Tibial artery (tissue), 4 donors: ENCODE data around the gene COPS3.

Experiments
- DNase-seq, 2 donors: peaks; one replicate each; pipeline ENCODE4 v3.0.0-alpha.2; 2019
- H3K27ac ChIP-seq, 2 donors: fragments of 200-600 bp; sonication (generic) in 1 of 2; 1 replicate in 1 of 2; 2 replicates in 1 of 2; pipeline ENCODE4 v1.5.1; 2018 to 2019; ENCODE audit warnings: mild to moderate bottlenecking in 1 of 2
- H3K27me3 ChIP-seq, 2 donors: fragments of 200-600 bp; sonication (generic) in 1 of 2; one replicate each; pipeline versions ENCODE4 v1.5.1 to v1.6.0; 2016 to 2019
- H3K36me3 ChIP-seq, 3 donors: fragments of 200-600 bp; sonication (generic) in 2 of 3; one replicate each; pipeline ENCODE4 v1.5.1; 2016 to 2019; ENCODE audit warnings: mild to moderate bottlenecking in 2 of 3
- H3K4me1 ChIP-seq, 4 donors: fragments of 200-600 bp; sonication (generic) in 2 of 4; 1 replicate in 3 of 4; 2 replicates in 1 of 4; pipeline ENCODE4 v1.5.1; 2016 to 2019
- H3K4me3 ChIP-seq, 2 donors: fragments of 200-600 bp; sonication (generic) in 1 of 2; 1 replicate in 1 of 2; 2 replicates in 1 of 2; pipeline ENCODE4 v1.5.1; 2018 to 2019; ENCODE audit warnings: mild to moderate bottlenecking in 2 of 2
- H3K9me3 ChIP-seq, 3 donors: fragments of 200-600 bp; sonication (generic) in 1 of 3; one replicate each; pipeline ENCODE4 v1.5.1; 2016 to 2019
- intact Hi-C: fragments of 100-400 bp; cut with DNase I; formaldehyde crosslinking; loops from one replicate; pipeline ENCODE4 v1.15.0; 2023; ENCODE audit warnings: low total_unique reads
- TF ChIP-seq, protein P1 (sequence below), 2 experiments: fragments of 200-600 bp in 1 of 2; fragments of 450-650 bp in 1 of 2; IDR thresholded peaks; one replicate each; pipeline ENCODE4 v1.5.1; 2017 to 2019; ENCODE audit warnings: antibody characterized with exemption in 2 of 2, mild to moderate bottlenecking in 1 of 2, moderate library complexity in 1 of 2

COPS3 gene

DNA sequence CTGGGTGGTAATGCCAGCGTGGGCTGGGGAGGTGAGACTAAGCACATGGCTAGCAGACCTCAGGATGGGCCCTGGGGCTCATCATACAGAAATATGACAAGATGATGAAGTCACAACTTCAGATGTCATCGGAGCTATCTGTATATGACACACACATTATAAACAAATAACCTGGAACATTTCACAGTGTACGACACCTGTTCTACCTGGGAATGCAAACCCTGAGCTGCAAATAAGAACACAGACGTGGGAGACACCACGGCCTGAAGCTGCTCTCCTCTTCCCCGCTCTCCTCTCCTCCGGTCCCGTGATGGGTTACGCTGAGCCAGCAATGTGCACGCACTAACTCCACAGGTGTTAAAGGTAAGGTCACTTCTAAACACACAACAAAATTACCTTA, 79.8 kb downstream of the COPS3 start:
- H3K4me3 ChIP-seq = no peak overlapping the region
- intact Hi-C loops = loop anchor here (10.0 kb wide), 2 partner anchors 166 to 196 kb away; no protein-coding TSS in a partner anchor
- peaks cover 0 to 11% (median 0%) of the 10 kb centered on the region in 3 donors for H3K36me3 ChIP-seq
- no peak for DNase-seq
- H3K27ac ChIP-seq = no peak overlapping the region
- peaks cover 6 to 37% (median 33%) of the 10 kb centered on the region in 4 donors for H3K4me1 ChIP-seq
- no peaks in the 10 kb centered on the region for H3K9me3 ChIP-seq
- H3K27me3 ChIP-seq = no peaks in the 10 kb centered on the region
- TF ChIP-seq, protein P1, sequence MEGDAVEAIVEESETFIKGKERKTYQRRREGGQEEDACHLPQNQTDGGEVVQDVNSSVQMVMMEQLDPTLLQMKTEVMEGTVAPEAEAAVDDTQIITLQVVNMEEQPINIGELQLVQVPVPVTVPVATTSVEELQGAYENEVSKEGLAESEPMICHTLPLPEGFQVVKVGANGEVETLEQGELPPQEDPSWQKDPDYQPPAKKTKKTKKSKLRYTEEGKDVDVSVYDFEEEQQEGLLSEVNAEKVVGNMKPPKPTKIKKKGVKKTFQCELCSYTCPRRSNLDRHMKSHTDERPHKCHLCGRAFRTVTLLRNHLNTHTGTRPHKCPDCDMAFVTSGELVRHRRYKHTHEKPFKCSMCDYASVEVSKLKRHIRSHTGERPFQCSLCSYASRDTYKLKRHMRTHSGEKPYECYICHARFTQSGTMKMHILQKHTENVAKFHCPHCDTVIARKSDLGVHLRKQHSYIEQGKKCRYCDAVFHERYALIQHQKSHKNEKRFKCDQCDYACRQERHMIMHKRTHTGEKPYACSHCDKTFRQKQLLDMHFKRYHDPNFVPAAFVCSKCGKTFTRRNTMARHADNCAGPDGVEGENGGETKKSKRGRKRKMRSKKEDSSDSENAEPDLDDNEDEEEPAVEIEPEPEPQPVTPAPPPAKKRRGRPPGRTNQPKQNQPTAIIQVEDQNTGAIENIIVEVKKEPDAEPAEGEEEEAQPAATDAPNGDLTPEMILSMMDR (IDR thresholded peaks at IDR 0.05) = no peak

- Histone ChIP-seq H3K9me3 (no peaks in the 10 kb centered on the region), H3K27me3 (no peaks in the 10 kb centered on the region), H3K27ac (no peak overlapping the region), H3K36me3 (peaks cover 0 to 11% (median 0%) of the 10 kb centered on the region in 3 donors), H3K4me3 (no peak overlapping the region), H3K4me1 (peaks cover 6 to 33% (median 29%) of the 10 kb centered on the region in 4 donors)
- intact Hi-C loops = loop anchor here (10.0 kb wide), 2 partner anchors 166 to 196 kb away; no protein-coding TSS in a partner anchor
- TF ChIP-seq, protein P1 (IDR thresholded peaks at IDR 0.05) = no peak
- DNase-seq = no peak
Observed at GRCh38 chr17:17200831-17201230, 80.2 kb downstream of the COPS3 start.

GRCh38 chr17:17200311-17200710, 80.7 kb downstream of the COPS3 start:
- intact Hi-C loops = loop anchor here (10.0 kb wide), 2 partner anchors 166 to 196 kb away; no protein-coding TSS in a partner anchor

DNA sequence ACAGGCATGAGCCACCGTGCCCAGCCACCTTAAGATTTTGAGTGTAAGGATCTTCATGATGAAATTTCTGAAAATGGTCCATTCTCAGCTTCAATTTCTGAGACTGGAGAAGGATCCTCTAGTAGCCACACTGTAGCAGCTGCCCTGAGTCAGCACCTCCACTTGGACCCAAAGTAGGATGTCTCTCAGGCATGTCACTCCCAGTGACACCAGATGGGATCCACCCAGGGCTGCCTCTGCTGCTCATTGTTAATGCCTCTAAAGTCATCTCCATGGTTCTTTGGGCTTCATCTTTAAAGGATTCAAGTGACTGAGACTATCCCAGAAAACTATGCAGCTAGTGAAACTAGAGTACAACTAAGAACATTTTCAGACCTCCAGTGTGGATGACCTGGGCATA, 82.8 kb downstream of the COPS3 start:
- no peak overlapping the region for H3K27ac ChIP-seq
- H3K9me3 ChIP-seq = no peaks in the 10 kb centered on the region
- H3K27me3 ChIP-seq = no peaks in the 10 kb centered on the region
- TF ChIP-seq, protein P1 (IDR thresholded peaks at IDR 0.05) = no peak
- H3K4me1 ChIP-seq = peaks cover 0 to 7% (median 4%) of the 10 kb centered on the region in 4 donors
- no peak overlapping the region for H3K4me3 ChIP-seq
- DNase-seq = no peak
- H3K36me3 ChIP-seq = peaks cover 0 to 11% (median 0%) of the 10 kb centered on the region in 3 donors
- intact Hi-C loops = no loop called here

More at GRCh38 chr17:17200311-17200710, 80.7 kb downstream of the COPS3 start:
- H3K4me1 ChIP-seq = peaks cover 1 to 28% (median 24%) of the 10 kb centered on the region in 4 donors
- H3K27me3 ChIP-seq = no peaks in the 10 kb centered on the region
- no peak for DNase-seq
- no peak overlapping the region for H3K4me3 ChIP-seq
- H3K27ac ChIP-seq = no peak overlapping the region
- TF ChIP-seq, protein P1 (IDR thresholded peaks at IDR 0.05) = no peak
- no peaks in the 10 kb centered on the region for H3K9me3 ChIP-seq
- peaks cover 0 to 11% (median 0%) of the 10 kb centered on the region in 3 donors for H3K36me3 ChIP-seq

- no peaks in the 10 kb centered on the region for H3K9me3 ChIP-seq
- intact Hi-C loops = no loop called here
- DNase-seq = no peak
- H3K4me3 ChIP-seq = no peak overlapping the region
- no peaks in the 10 kb centered on the region for H3K27me3 ChIP-seq
- TF ChIP-seq, protein P1 (IDR thresholded peaks at IDR 0.05) = no peak
- no peak overlapping the region for H3K27ac ChIP-seq
- peaks cover 0 to 7% (median 0%) of the 10 kb centered on the region in 3 donors for H3K36me3 ChIP-seq
- peaks cover 0 to 7% (median 4%) of the 10 kb centered on the region in 4 donors for H3K4me1 ChIP-seq
Observed at GRCh38 chr17:17196776-17197175, 84.3 kb downstream of the COPS3 start.
